Fibroblast of skin of right quadriceps (primary cell): ENCODE measurements around the gene ENG.

Experiments
- DNase-seq: peaks from one replicate; pipeline ENCODE4 v3.0.0-alpha.2; 2013

The ENG gene

GRCh38 chr9:127812936-127813675 is 41.4 kb downstream of the ENG start:
- no peak for DNase-seq

DNA sequence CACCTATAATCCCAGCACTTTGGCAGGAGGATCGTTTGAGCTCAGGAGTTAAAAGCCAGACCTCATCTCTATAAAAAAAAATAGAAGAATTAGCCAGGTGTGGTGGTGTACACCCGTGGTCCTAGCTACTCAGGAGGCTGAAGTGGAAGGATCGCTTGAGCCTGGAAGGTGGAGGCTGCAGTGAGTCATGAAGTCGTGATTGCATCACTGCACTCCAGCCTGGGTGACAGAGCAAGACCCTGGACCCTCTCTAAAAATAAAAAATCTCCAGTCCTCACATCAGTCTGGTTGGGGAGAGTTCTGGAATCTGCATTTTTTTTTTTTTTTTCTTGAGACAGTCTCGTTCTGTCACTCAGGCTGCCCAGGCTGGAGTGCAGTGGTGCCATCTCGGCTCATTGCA is 42.4 kb downstream of the ENG start:
- no peak for DNase-seq

- no peak for DNase-seq
Measured at GRCh38 chr9:127810378-127811187, 43.9 kb downstream of the ENG start.

DNA sequence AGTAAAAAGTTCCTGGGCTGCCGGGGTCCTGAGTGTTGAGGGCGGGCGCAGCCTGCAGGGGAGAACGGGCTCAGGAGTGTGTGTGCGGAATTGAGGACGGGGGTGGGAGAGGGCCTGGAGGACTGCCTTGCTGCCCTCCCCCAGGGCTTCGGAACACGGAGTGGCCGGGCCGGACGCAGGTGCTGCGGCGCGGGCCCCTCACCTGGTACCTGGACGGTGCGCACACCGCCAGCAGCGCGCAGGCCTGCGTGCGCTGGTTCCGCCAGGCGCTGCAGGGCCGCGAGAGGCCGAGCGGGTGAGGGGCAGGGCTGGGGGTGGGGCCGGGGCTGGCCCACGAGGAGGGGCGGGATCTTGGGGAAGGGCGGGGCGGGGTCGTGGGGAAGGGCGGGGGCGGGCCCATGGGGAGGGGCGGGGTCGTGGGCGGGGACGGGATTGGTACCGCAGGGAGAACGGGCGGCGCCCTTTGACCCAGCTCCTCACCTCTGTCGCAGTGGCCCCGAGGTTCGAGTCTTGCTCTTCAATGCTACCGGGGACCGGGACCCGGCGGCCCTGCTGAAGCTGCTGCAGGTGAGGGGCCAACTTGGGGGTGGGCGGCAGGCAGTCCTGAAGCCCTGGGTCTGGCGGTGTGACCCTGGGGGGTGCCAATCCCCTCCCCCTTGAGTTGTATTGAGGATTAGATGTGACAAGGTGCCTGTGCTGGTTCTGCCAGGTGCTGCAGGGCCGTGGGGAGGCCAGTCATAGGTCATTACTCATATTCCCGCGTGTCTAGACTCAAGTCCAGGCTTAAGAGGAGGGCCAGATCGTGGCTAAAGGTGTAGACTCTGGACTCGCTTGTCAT is 44.7 kb downstream of the ENG start:
- peak; percentile 35 for DNase-seq

GRCh38 chr9:127809002-127809539 is 45.4 kb downstream of the ENG start:
- no peak for DNase-seq

DNA sequence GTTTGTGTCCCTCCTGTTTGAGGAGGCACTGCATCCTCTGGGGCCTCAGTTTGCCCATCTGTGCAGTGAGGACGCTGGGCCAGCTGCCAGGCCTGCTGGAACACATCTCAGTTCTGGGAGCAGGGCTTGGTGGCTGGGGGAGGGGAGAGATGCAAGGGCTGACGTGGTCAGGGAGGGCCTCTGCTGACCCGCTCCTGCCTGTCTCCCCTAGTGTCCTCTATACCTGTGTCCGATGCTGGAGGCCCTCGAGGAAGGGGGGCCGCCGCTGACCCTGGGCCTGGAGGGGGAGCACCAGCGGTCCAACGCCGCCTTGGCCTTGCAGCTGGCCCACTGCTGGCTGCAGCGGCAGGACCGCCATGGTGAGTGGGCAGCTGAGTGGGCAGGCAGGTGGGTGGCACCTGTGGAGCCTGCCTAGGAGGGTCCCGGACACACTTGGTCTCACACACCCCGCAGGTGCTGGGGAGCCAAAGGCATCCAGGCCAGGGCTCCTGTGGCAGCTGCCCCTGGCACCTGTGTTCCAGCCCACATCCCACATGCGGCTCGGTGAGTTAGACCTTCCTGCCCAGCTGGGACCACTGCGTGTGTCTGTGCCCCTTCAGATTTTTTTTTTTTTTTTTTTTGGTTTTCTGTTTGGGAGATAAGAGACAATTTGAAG is 46.0 kb downstream of the ENG start:
- DNase-seq: no peak

DNA sequence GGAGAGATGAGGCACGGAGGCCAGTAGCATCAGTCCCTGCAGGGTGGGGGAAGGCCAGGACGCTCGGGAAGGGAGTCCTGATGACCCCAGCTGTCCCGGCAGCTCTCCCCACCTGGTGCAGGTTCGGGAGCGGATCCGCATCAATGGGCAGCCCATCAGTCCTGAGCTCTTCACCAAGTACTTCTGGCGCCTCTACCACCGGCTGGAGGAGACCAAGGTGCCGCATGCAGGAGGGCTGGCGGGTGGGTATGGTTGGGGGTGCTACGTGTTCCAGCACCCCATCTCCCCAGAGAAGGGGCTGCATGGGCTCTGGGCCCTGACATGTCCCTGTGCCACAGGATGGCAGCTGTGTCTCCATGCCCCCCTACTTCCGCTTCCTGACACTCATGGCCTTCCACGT is 47.6 kb downstream of the ENG start:
- DNase-seq: no peak

DNA sequence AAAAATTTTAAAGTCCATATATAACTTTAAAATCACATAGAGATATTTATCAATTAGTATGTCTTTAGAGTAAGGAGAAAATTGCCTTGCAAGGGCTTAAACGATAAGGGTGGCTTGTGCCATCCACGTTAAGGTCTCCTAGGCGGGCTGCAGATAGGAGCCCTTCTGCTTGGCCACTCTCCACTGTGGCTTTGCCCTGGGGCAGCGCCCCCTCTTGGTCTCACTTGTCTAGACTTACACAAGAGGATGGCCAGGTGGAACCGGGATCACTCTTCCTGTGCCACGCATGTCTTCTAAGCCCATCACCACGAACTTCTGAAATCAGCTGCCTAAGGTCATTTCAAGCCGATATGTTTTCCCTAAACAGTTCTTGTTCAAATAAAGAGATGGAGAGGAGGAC is 48.8 kb downstream of the ENG start:
- no peak for DNase-seq

GRCh38 chr9:127803507-127804352 is 50.7 kb downstream of the ENG start:
- DNase-seq: peak; percentile 27

DNA sequence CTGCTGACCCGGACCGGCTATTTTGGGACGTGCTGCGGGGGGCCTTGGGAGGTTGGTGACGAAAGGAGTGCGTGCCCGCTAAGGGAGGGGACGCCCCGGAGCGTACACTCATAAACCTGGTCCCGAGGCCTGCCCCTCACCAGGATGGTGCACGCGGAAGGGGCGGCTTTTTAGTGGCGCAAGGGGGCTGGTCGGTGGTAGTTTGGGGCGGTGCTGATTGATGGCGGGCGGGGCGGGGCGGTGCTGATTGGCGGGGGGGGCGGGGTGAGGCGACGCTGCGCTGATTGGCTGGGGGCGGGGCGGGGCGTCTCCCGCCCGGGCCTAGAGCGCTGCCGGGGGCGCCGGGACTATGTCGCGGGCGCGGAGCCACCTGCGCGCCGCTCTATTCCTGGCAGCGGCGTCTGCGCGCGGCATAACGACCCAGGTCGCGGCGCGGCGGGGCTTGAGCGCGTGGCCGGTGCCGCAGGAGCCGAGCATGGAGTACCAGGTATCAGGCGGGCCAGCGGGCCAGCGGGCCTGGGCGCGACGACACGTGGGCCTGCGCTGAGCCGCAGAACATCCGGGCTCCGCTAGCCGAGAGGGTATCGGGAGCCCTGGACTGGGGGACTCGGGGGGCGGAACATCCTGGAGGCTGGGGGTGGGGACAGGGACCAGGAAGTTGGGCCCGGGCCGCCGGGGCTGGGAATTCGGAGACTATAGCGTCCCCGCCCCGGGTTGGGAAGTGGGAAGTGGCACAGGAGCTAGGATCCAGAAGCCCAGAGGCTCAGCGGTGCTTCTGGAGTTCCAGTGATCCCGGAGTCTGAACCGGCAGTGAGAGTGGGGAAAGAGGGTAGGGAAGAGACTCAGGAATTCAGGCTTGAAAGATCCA is 51.6 kb downstream of the ENG start, which contains the start of gene FPGS:
TSS of gene FPGS (plus strand) at position 307 of the 868 bp plus-strand sequence. CDS start at position 350, 43 bp downstream.
- DNase-seq: peak; percentile 92

GRCh38 chr9:127801955-127802575 is 52.4 kb downstream of the ENG start:
- DNase-seq: peak; percentile 31

GRCh38 chr9:127796852-127797370 is 57.5 kb downstream of the ENG start:
- no peak for DNase-seq

- DNase-seq: no peak
Measured at GRCh38 chr9:127796225-127796813, 58.1 kb downstream of the ENG start.

- DNase-seq: no peak
Measured at GRCh38 chr9:127794001-127794791, 60.3 kb downstream of the ENG start.

DNA sequence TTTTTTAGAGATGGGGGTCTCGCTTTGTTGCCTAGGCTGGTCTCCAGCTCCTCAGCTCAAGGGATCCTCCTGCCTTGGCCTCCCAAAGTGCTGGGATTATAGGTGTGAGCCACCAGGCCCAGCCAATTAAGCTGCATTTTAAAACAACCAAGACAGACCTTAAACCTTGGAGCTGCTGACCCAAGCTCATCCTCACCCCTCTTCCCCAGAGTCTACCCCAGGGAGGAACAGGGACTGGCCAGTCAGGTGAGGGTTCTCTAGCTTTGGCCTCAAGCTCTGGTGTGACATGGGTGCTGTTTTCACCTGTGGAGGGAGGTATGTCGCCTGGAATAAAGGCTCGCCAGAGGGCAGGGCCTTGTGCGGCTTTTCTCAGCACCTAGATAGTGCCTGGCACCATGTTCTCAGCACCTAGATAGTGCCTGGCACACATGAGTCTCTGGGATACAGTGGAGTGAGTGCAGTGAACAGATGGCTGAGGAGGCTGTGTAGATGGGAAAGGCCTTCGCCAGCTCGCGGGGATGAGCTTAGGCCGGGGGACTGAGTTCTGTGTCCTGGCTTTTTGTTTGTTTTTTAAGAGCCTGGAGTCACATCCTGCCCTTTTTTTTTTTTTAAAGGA is 61.3 kb downstream of the ENG start:
- DNase-seq: no peak

- no peak for DNase-seq
Measured at GRCh38 chr9:127792417-127793031, 61.9 kb downstream of the ENG start.

DNA sequence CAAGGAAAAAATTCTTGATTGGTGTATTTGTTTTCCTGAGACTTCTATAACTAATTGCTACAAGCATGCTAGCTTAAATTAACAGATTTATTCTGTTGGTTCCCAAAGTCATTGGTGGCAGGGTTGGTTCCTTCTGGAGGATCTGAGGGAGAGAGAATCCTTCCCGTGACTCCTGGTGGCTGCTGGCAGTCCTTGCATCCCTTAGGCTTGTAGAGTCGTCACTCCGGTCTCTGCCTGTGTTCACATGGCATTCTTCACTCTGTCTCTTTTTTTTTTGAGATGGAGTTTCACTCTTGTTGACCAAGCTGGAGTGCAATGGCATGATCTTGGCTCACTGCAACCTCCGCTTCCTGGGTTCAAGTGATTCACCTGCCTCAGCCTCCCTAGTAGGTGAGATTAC is 63.4 kb downstream of the ENG start:
- no peak for DNase-seq
